Measurements from ENCODE around the gene CDCA7. TPM values are rescaled to one million over a fixed set of nuclear protein-coding genes. Genes with fewer than 3 reads are reported as not detected.

The CDCA7 gene
- total and polyA plus RNA-seq, 2 of the 13 experiments (the other 11 are each of a cell fraction or from before 2014, with no cell fraction given), result 46.2 to 57.8 TPM

- no peak for TF ChIP-seq ZNF597 (CRISPR knock-in tag; IDR thresholded peaks at IDR 0.05)
- no peak for TF ChIP-seq ZNF382 (CRISPR knock-in tag; IDR thresholded peaks at IDR 0.05; ENCODE audit: borderline replicate concordance)
- TF ChIP-seq PRPF4 (IDR thresholded peaks at IDR 0.05; ENCODE audit: low read depth, low read length, poor library complexity, severe bottlenecking), result no peak
- peak; percentile 76 for TF ChIP-seq DR1 (CRISPR knock-in tag; IDR thresholded peaks at IDR 0.05)
- no peak; the same call in 1 of the 2 replicates for TF ChIP-seq ZNF740 (CRISPR knock-in tag; IDR thresholded peaks at IDR 0.05)
- TF ChIP-seq ZEB1 (IDR thresholded peaks at IDR 0.05; ENCODE audit: insufficient replicate concordance, low read depth), result peak; percentile 38
- peak; percentile 62; the same call in 1 of the 2 replicates for TF ChIP-seq MIXL1 (CRISPR knock-in tag; IDR thresholded peaks at IDR 0.05)
- peak; percentile 88 for TF ChIP-seq MTF1 (CRISPR knock-in tag; IDR thresholded peaks at IDR 0.05)
- TF ChIP-seq MYC (CRISPR knock-in tag; IDR thresholded peaks at IDR 0.05; ENCODE audit: borderline replicate concordance), result no peak
- TF ChIP-seq ZNF512B (CRISPR knock-in tag; IDR thresholded peaks at IDR 0.05; ENCODE audit: borderline replicate concordance), result no peak
- no peak; the same call in 1 of the 2 replicates for TF ChIP-seq ESRRA (CRISPR knock-in tag; IDR thresholded peaks at IDR 0.05; ENCODE audit: low read depth)
- TF ChIP-seq ZSCAN9 (CRISPR knock-in tag; IDR thresholded peaks at IDR 0.05; ENCODE audit: borderline replicate concordance), result peak; percentile 94
- TF ChIP-seq ARNT2 (CRISPR knock-in tag; IDR thresholded peaks at IDR 0.05; ENCODE audit: low read depth), result peak; percentile 99
- no peak for TF ChIP-seq ZNF646 (CRISPR knock-in tag; IDR thresholded peaks at IDR 0.05)
- TF ChIP-seq TSC22D2 (CRISPR knock-in tag; IDR thresholded peaks at IDR 0.05; ENCODE audit: borderline replicate concordance), result peak; percentile 89
- no peak for TF ChIP-seq HNRNPUL1 (IDR thresholded peaks at IDR 0.05; ENCODE audit: low read depth, low read length)
- peak; percentile 97 for TF ChIP-seq ZNF33B (CRISPR knock-in tag; IDR thresholded peaks at IDR 0.05)
- TF ChIP-seq MEIS2 (CRISPR knock-in tag; IDR thresholded peaks at IDR 0.05), result peak; percentile 95
Measured at GRCh38 chr2:173354582-173355131, at the start of gene CDCA7 (continued).

Measured in HepG2 (cell line).